Measurements from ENCODE around the gene LMTK2. TPM values are rescaled to one million over a fixed set of nuclear protein-coding genes. Genes with fewer than 3 reads are reported as not detected.

LMTK2 gene
- total RNA-seq, 1 donor from 2014 or later: 15.1 TPM

DNA sequence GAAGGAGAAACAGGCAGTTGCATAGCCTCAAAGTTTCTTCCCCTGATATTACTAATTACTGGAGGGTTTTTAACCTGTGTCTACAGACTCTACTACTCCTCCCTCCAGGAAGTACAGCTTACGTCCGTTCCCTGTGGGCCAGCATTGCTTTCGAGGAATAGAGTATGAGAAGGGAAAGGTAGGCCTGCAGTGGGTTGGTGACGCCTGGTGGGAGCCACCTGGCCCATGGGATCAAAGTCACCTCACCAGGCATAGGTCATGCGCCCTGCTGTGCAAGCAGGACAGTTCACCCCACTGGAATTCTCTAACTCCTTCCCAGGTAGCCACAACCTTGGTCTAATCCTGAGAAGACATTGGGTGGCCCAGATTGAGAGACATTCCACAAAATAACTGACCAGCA is 29.8 kb downstream of the LMTK2 start:
- Mint-ChIP-seq H3K9me3 (no peaks in the 10 kb centered on the region), H3K4me3 (no peak overlapping the region), H3K27me3 (peaks cover 13% of the 10 kb centered on the region), H3K36me3 (ENCODE audit: low read depth) (peaks cover 15% of the 10 kb centered on the region), H3K4me1 (peaks cover 28% of the 10 kb centered on the region), H3K27ac (no peak overlapping the region)
- intact Hi-C loops (cut with micrococcal nuclease): no loop called here
- no peak for DNase-seq

GRCh38 chr7:98137134-98137825 is 30.6 kb downstream of the LMTK2 start:
- peaks cover 13% of the 10 kb centered on the region for H3K27me3 Mint-ChIP-seq
- H3K27ac Mint-ChIP-seq: no peak overlapping the region
- peaks cover 21% of the 10 kb centered on the region for H3K4me1 Mint-ChIP-seq
- intact Hi-C loops (cut with micrococcal nuclease): no loop called here
- no peaks in the 10 kb centered on the region for H3K9me3 Mint-ChIP-seq
- DNase-seq: no peak
- no peak overlapping the region for H3K4me3 Mint-ChIP-seq
- peaks cover 21% of the 10 kb centered on the region for H3K36me3 Mint-ChIP-seq (ENCODE audit: low read depth)

DNA sequence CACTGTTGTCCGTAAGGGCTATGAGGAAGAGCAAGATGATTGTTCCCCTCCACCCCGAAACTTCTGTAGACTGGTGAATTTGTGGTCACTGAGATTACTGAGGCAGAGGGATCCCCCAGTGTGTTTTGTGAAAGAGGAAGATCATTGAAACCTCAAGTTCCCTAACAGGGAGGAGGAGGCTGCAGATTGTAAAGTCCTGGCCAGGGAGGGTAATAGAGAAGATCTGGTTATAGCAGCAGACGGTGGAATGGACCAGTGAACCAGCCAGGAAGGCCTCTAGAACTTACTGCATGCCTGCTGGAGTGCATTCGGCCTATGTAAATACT is 31.1 kb downstream of the LMTK2 start:
- intact Hi-C loops (cut with micrococcal nuclease): no loop called here
- no peak overlapping the region for H3K27ac Mint-ChIP-seq
- peaks cover 13% of the 10 kb centered on the region for H3K27me3 Mint-ChIP-seq
- H3K4me3 Mint-ChIP-seq: no peak overlapping the region
- peaks cover 16% of the 10 kb centered on the region for H3K4me1 Mint-ChIP-seq
- no peak for DNase-seq
- peaks cover 21% of the 10 kb centered on the region for H3K36me3 Mint-ChIP-seq (ENCODE audit: low read depth)
- no peaks in the 10 kb centered on the region for H3K9me3 Mint-ChIP-seq

GRCh38 chr7:98138672-98139071 is 32.0 kb downstream of the LMTK2 start:
- Mint-ChIP-seq H3K4me1 (peaks cover 7% of the 10 kb centered on the region), H3K27me3 (peaks cover 9% of the 10 kb centered on the region), H3K36me3 (ENCODE audit: low read depth) (peaks cover 26% of the 10 kb centered on the region), H3K4me3 (no peak overlapping the region), H3K27ac (no peak overlapping the region), H3K9me3 (no peaks in the 10 kb centered on the region)
- intact Hi-C loops (cut with micrococcal nuclease): no loop called here
- no peak for DNase-seq

DNA sequence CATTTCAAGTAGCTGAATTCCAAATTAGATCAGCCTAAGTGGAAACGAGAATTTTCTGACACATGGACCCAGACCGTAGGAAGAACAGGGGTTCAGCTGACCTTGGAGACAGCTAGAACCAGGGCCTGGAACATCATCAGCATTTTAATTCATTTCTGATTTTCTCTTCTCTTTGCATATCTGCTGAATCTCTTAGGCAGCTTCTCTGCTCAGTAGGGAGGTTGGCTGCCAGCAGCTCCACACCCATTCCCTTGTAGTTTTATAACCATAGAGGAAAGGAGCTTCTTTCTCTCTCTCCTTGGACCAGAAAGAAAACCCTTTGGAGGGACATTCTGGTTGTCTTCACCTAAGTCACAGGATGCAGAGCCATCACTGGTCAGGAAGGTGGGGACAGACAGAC is 36.0 kb downstream of the LMTK2 start:
- Mint-ChIP-seq H3K36me3 (ENCODE audit: low read depth) (peaks cover 36% of the 10 kb centered on the region), H3K9me3 (peaks cover 6% of the 10 kb centered on the region), H3K27me3 (no peaks in the 10 kb centered on the region), H3K27ac (no peak overlapping the region), H3K4me1 (no peaks in the 10 kb centered on the region), H3K4me3 (no peak overlapping the region)
- DNase-seq: no peak
- intact Hi-C loops (cut with micrococcal nuclease): no loop called here

- Mint-ChIP-seq H3K27ac (no peak overlapping the region), H3K27me3 (no peaks in the 10 kb centered on the region), H3K36me3 (ENCODE audit: low read depth) (peaks cover 20% of the 10 kb centered on the region), H3K9me3 (peaks cover 6% of the 10 kb centered on the region), H3K4me1 (no peaks in the 10 kb centered on the region), H3K4me3 (no peak overlapping the region)
- no peak for DNase-seq
- intact Hi-C loops (cut with micrococcal nuclease): no loop called here
Observed at GRCh38 chr7:98148607-98149006, 41.9 kb downstream of the LMTK2 start.

DNA sequence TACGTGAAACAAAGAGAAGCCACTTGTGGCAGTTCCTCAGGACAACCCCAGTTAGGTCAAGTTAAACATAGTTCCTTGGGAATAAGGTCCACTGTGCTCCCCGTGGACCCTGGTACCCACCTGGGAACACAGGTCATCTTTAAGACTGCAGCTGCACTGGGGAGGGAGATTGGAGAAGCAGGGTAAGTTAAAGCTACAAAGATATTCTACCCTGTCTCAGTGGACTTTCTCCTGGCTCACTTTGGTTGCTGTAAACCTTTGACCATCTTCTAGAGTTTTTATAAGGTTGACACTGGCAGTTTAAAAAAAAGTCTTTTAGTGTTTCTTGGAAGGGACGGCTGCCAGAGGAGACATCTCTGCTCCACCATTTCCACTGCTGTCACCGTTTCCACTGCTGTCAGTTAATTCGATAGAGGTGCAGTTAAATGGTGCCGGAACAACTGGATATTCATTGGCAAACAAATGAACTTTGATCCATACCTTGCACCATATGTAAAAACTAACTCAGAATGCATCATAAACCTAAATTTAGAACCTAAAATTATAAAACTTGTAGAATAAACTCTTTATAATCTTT is 42.5 kb downstream of the LMTK2 start:
- Mint-ChIP-seq H3K36me3 (ENCODE audit: low read depth) (peaks cover 21% of the 10 kb centered on the region), H3K27ac (no peak overlapping the region), H3K27me3 (no peaks in the 10 kb centered on the region), H3K9me3 (peaks cover 6% of the 10 kb centered on the region), H3K4me1 (no peaks in the 10 kb centered on the region), H3K4me3 (no peak overlapping the region)
- intact Hi-C loops (cut with micrococcal nuclease): no loop called here
- no peak for DNase-seq

- no peak for DNase-seq
- H3K27me3 Mint-ChIP-seq: no peaks in the 10 kb centered on the region
- H3K9me3 Mint-ChIP-seq: no peaks in the 10 kb centered on the region
- H3K27ac Mint-ChIP-seq: no peak overlapping the region
- intact Hi-C loops (cut with micrococcal nuclease): no loop called here
- H3K36me3 Mint-ChIP-seq (ENCODE audit: low read depth): peaks cover 28% of the 10 kb centered on the region
- no peaks in the 10 kb centered on the region for H3K4me1 Mint-ChIP-seq
- H3K4me3 Mint-ChIP-seq: no peak overlapping the region
Observed at GRCh38 chr7:98151884-98152283, 45.2 kb downstream of the LMTK2 start.

GRCh38 chr7:98156700-98157099 is 50.0 kb downstream of the LMTK2 start:
- intact Hi-C loops (cut with micrococcal nuclease): no loop called here
- peaks cover 30% of the 10 kb centered on the region for H3K36me3 Mint-ChIP-seq (ENCODE audit: low read depth)
- H3K4me3 Mint-ChIP-seq: no peak overlapping the region
- H3K27ac Mint-ChIP-seq: no peak overlapping the region
- DNase-seq: no peak
- H3K9me3 Mint-ChIP-seq: no peaks in the 10 kb centered on the region
- no peaks in the 10 kb centered on the region for H3K27me3 Mint-ChIP-seq
- no peaks in the 10 kb centered on the region for H3K4me1 Mint-ChIP-seq

DNA sequence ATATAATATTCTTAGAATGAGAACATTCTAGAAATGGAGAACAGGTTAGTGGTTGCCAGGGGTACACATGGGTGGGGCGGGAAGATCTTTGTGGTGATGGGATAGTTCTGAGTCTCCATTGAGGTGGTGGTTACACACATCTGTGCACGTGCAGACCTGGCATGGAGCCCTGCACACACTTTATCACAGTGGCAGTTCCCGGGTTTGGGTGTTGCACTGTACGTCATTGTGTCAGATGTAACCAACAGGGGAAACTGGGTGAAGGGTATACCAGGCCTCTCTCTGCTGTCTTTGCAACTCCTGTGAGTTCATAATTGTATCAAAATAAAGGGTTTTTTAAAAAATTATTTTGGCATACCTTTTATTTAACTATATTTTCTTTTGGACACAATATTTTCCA is 51.1 kb downstream of the LMTK2 start:
- Mint-ChIP-seq H3K4me1 (no peaks in the 10 kb centered on the region), H3K27ac (no peak overlapping the region), H3K27me3 (no peaks in the 10 kb centered on the region), H3K4me3 (no peak overlapping the region), H3K9me3 (no peaks in the 10 kb centered on the region), H3K36me3 (ENCODE audit: low read depth) (peaks cover 28% of the 10 kb centered on the region)
- no peak for DNase-seq
- intact Hi-C loops (cut with micrococcal nuclease): no loop called here

DNA sequence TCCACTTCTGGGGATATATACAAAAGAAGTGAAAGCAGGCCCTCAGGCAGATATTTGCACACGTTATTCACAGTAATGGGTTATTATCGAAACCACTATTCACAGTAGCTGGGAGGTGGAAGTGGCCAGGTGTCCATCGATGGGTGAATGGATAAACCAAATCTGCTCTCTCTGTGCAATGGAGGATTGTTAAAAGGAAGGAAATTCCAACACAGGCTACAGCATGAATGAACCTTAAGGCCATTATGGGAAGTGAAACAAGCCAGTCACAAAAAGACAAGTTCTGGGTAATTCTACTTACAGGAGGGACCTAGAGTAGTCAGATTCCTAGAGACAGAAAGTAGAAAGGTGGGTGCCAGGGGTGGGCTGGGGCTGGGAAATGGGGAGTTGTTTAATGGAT is 56.1 kb downstream of the LMTK2 start:
- Mint-ChIP-seq H3K36me3 (ENCODE audit: low read depth) (peaks cover 5% of the 10 kb centered on the region), H3K4me3 (no peak overlapping the region), H3K27me3 (no peaks in the 10 kb centered on the region), H3K9me3 (no peaks in the 10 kb centered on the region), H3K4me1 (no peaks in the 10 kb centered on the region), H3K27ac (no peak overlapping the region)
- intact Hi-C loops (cut with micrococcal nuclease): no loop called here
- no peak for DNase-seq

GRCh38 chr7:98163269-98163668 is 56.6 kb downstream of the LMTK2 start:
- H3K4me1 Mint-ChIP-seq: no peaks in the 10 kb centered on the region
- no peak overlapping the region for H3K27ac Mint-ChIP-seq
- intact Hi-C loops (cut with micrococcal nuclease): no loop called here
- DNase-seq: no peak
- no peak overlapping the region for H3K4me3 Mint-ChIP-seq
- no peaks in the 10 kb centered on the region for H3K27me3 Mint-ChIP-seq
- H3K36me3 Mint-ChIP-seq (ENCODE audit: low read depth): peaks cover 4% of the 10 kb centered on the region
- no peaks in the 10 kb centered on the region for H3K9me3 Mint-ChIP-seq

DNA sequence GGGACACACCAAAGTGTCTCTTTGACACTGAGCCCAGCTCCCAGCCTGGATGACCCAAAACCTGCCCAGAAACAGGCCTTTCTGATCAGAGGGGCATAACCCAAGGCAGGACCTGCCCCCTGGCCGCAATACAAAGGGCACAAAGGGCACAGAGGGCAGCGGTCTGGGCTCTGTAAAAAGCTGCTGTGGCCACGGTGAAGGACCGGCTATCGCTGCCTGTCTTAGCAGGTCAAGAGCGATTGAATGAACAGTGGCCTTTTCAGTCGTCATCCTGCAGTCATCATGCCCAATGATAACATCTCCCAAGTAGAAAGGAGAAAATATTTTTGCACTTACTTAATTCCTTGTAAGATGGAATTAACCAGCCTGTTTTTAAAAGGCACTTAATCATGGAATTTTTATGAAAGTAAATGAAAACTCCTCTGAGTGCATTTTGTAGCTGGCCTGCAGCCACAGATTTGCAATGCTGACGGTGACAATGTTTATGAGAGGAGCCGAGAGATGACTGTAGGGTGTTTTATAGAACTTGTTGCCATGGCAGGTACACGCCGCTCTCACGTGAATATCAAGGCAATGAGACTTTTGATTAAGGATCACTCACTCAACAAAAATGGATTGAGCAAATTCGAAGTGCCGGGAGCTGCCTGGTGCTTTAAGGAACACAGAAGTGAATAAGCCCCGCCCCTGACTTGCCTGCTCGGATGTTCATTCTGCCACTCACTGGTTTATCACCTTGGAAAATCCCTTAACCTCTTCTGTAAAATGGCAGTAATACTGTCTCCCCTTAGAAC is 57.2 kb downstream of the LMTK2 start:
- H3K27ac Mint-ChIP-seq: no peak overlapping the region
- peaks cover 3% of the 10 kb centered on the region for H3K4me1 Mint-ChIP-seq
- intact Hi-C loops (cut with micrococcal nuclease): no loop called here
- peaks cover 4% of the 10 kb centered on the region for H3K36me3 Mint-ChIP-seq (ENCODE audit: low read depth)
- no peaks in the 10 kb centered on the region for H3K27me3 Mint-ChIP-seq
- H3K4me3 Mint-ChIP-seq: no peak overlapping the region
- no peaks in the 10 kb centered on the region for H3K9me3 Mint-ChIP-seq
- no peak for DNase-seq

- intact Hi-C loops (cut with micrococcal nuclease): no loop called here
- no peaks in the 10 kb centered on the region for H3K36me3 Mint-ChIP-seq (ENCODE audit: low read depth)
- peaks cover 6% of the 10 kb centered on the region for H3K4me1 Mint-ChIP-seq
- H3K27ac Mint-ChIP-seq: no peak overlapping the region
- H3K9me3 Mint-ChIP-seq: no peaks in the 10 kb centered on the region
- H3K4me3 Mint-ChIP-seq: no peak overlapping the region
- peak; percentile 85 for DNase-seq
- H3K27me3 Mint-ChIP-seq: no peaks in the 10 kb centered on the region
Observed at GRCh38 chr7:98165827-98166667, 59.4 kb downstream of the LMTK2 start.

Measured in activated CD4-positive, alpha-beta T cell treated with anti-CD3 and anti-CD28 coated beads, Interleukin-2, amount 10 ng/mL, durations not matched to agents 24 days and 14 days (primary cell).